SK-N-SH treated with all-trans-retinoic acid at 6 μM for 48 hours (cell line): ENCODE results near the gene COMT.

Source experiments
- CSRNP3 ChIP-seq: fragments of 250-450 bp; sonication (Bioruptor Pico); IDR thresholded peaks from 2 replicates; pipeline ENCODE4 v1.5.1; 2021; ENCODE audit warnings: mild to moderate bottlenecking, moderate library complexity
- PATZ1 ChIP-seq: fragments of 250-450 bp; sonication (Bioruptor Pico); IDR thresholded peaks from 2 replicates; pipeline ENCODE4 v1.8.0; 2020; ENCODE audit warnings: mild to moderate bottlenecking, moderate library complexity, borderline replicate concordance
- PPARA ChIP-seq: fragments of 250-450 bp; sonication (Bioruptor Pico); IDR thresholded peaks from 2 replicates; pipeline ENCODE4 v1.5.0; 2020; ENCODE audit warnings: mild to moderate bottlenecking, borderline replicate concordance
- SNAI2 ChIP-seq: fragments of 250-450 bp; sonication (Bioruptor Pico); IDR thresholded peaks from 2 replicates; pipeline ENCODE4 v1.5.0; 2020; ENCODE audit warnings: mild to moderate bottlenecking, moderate library complexity
- ZFP30 ChIP-seq: fragments of 450-650 bp; formaldehyde crosslinking; IDR thresholded peaks from 2 replicates; pipeline ENCODE4 v1.5.0; 2022; ENCODE audit warnings: mild to moderate bottlenecking, moderate library complexity

DNA sequence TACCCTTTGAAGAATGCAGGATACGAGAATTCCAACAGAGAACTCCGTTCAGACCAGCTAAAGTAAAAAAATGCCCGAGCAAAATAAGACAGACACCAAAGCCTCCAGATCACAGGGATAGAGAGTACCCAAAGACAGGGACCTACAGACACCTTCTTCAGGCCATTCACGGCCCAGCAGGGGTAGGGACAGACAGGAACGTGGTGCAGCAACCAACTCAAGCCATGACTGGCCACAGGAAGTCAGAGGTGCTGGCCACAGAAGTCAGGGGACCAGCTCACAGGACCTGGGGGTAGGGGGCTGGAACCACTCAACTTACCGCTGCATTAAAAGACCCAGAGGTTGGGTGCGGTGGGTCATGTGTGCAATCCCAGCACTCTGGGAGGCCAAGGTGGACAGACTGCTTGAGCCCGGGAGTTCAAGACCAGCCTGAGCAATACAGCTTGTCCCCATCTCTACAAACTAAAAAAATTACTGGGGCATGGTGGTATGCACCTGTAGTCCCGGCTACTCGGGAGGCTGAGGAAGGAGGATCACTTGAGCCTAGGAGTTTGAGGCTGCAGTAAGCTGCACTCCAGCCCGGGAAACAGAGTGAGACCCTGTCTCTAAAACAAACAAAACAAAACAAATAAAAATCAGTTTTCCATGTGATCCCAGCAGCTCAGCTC, 39.9 kb upstream of the COMT start:
- no peak for TF ChIP-seq PPARA
- TF ChIP-seq SNAI2 (CRISPR knock-in tag): no peak
- no peak for TF ChIP-seq CSRNP3 (CRISPR knock-in tag)
- TF ChIP-seq ZFP30: no peak
- no peak for TF ChIP-seq PATZ1 (CRISPR knock-in tag)
